HL-60 (cell line): ENCODE data around the gene SLCO4A1.

Experiments used
- DNase-seq, 2 experiments: peaks; one replicate each; pipeline ENCODE4 v3.0.0-alpha.2; 2010 to 2020; ENCODE audit warnings: low read depth in 1 of 2, low spot score in 1 of 2
- H3K27ac ChIP-seq: fragments of 250-450 bp; sonication (Bioruptor Pico); replicated peaks from 2 replicates; pipeline ENCODE4 v1.5.1; 2020; ENCODE audit warnings: mild to moderate bottlenecking, moderate library complexity
- H3K27me3 ChIP-seq: fragments of 250-450 bp; sonication (Bioruptor Pico); 2 replicates; pipeline ENCODE4 v1.5.1; 2021; ENCODE audit warnings: mild to moderate bottlenecking, moderate library complexity; ENCODE audit not compliant: insufficient read depth, poor library complexity, severe bottlenecking
- H3K4me3 ChIP-seq: replicated peaks from 2 replicates; pipeline ENCODE4 v1.5.1; 2011; ENCODE audit warnings: mild to moderate bottlenecking, control low read depth, low read length; ENCODE audit not compliant: insufficient read depth
- GABPA ChIP-seq: IDR thresholded peaks from 2 replicates; pipeline ENCODE4 v1.6.1; 2012; ENCODE audit warnings: low read depth
- POLR2AphosphoS5 ChIP-seq: IDR thresholded peaks from 2 replicates; pipeline ENCODE4 v1.6.1; 2012; ENCODE audit warnings: low read depth
- SPI1 ChIP-seq: IDR thresholded peaks from 2 replicates; pipeline ENCODE4 v1.6.1; 2012; ENCODE audit warnings: low read depth, mild to moderate bottlenecking, borderline replicate concordance
- TF ChIP-seq, protein P1 (sequence below): IDR thresholded peaks from one replicate; pipeline ENCODE4 v1.5.1; 2011; ENCODE audit warnings: low read length, control low read depth, inconsistent platforms; ENCODE audit not compliant: insufficient read depth
- TF ChIP-seq, protein P2 (sequence below): IDR thresholded peaks from 2 replicates; pipeline ENCODE4 v1.6.1; 2012; ENCODE audit warnings: low read depth; ENCODE audit not compliant: insufficient replicate concordance

SLCO4A1 gene

DNA sequence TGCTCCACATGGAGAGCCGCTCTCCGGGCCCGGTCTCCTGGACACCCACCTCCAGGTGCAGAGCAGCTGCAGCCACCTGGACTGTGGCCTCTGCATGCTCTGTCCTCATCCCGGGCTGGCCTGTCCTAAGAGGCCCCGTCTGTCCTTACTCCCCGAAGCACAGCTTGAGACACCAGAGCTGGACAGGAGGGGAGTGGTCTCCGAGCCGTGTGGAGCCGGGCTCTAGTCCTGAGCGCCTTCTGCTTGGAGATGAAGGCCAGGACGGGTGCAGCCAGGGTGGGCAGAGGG lies 59.7 kb downstream of the SLCO4A1 start:
- no peak for TF ChIP-seq POLR2AphosphoS5
- TF ChIP-seq, protein P1, sequence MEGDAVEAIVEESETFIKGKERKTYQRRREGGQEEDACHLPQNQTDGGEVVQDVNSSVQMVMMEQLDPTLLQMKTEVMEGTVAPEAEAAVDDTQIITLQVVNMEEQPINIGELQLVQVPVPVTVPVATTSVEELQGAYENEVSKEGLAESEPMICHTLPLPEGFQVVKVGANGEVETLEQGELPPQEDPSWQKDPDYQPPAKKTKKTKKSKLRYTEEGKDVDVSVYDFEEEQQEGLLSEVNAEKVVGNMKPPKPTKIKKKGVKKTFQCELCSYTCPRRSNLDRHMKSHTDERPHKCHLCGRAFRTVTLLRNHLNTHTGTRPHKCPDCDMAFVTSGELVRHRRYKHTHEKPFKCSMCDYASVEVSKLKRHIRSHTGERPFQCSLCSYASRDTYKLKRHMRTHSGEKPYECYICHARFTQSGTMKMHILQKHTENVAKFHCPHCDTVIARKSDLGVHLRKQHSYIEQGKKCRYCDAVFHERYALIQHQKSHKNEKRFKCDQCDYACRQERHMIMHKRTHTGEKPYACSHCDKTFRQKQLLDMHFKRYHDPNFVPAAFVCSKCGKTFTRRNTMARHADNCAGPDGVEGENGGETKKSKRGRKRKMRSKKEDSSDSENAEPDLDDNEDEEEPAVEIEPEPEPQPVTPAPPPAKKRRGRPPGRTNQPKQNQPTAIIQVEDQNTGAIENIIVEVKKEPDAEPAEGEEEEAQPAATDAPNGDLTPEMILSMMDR, result no peak
- no peak for TF ChIP-seq GABPA
- TF ChIP-seq, protein P2, sequence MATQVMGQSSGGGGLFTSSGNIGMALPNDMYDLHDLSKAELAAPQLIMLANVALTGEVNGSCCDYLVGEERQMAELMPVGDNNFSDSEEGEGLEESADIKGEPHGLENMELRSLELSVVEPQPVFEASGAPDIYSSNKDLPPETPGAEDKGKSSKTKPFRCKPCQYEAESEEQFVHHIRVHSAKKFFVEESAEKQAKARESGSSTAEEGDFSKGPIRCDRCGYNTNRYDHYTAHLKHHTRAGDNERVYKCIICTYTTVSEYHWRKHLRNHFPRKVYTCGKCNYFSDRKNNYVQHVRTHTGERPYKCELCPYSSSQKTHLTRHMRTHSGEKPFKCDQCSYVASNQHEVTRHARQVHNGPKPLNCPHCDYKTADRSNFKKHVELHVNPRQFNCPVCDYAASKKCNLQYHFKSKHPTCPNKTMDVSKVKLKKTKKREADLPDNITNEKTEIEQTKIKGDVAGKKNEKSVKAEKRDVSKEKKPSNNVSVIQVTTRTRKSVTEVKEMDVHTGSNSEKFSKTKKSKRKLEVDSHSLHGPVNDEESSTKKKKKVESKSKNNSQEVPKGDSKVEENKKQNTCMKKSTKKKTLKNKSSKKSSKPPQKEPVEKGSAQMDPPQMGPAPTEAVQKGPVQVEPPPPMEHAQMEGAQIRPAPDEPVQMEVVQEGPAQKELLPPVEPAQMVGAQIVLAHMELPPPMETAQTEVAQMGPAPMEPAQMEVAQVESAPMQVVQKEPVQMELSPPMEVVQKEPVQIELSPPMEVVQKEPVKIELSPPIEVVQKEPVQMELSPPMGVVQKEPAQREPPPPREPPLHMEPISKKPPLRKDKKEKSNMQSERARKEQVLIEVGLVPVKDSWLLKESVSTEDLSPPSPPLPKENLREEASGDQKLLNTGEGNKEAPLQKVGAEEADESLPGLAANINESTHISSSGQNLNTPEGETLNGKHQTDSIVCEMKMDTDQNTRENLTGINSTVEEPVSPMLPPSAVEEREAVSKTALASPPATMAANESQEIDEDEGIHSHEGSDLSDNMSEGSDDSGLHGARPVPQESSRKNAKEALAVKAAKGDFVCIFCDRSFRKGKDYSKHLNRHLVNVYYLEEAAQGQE, result no peak
- TF ChIP-seq SPI1, result no peak
- DNase-seq, result no peak
- Histone ChIP-seq H3K4me3 (no peak overlapping the region), H3K27ac (no peak overlapping the region), H3K27me3 (no peaks in the 10 kb centered on the region)

DNA sequence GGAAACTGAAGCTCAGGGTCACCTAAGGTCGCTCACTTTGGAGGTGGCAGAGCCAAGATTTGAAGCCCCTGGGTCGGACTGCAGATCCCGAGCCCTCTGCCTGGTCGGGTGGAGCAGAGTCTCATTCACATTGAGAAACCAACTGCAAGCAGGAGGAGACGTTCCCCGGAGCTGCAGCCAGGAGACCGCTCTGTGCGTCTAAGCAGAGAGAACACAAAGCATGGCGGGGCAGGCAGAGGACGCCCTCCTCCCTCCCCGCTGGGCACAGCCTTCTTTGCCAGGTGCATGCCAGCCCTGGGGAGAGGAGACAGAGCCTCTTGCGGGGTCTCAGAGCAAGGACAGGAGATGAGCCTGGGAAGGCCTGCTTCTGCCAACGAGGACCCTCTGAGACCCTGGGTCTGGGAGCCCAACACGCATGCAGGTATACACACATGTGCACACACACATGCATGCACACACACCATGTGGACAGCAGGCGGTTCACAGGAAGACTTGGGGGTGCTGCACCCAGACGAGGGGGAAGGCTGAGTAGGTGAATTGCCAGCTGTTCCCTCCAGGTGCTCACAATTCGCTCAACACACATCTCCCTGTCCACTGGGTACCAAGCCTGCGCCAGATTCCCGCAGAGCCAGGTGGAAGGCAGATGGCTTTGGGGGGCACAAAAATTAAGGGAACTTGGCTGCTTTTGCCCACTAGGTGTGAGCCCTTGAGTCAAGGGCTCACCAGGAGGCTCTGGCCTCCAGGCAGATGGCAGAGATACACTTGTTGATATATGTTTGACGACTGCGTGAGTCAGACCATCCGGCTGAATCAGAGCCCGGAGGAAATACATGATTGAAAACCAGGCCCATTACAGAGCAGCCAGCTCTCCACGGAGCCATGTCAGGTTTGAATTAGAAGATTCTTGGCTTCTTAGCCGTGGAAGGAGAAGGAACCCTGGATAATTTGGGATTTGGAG lies 60.9 kb downstream of the SLCO4A1 start:
- H3K27ac ChIP-seq, result no peak overlapping the region
- DNase-seq, result no peak
- no peaks in the 10 kb centered on the region for H3K27me3 ChIP-seq
- TF ChIP-seq SPI1, result no peak
- no peak for TF ChIP-seq POLR2AphosphoS5
- no peak for TF ChIP-seq GABPA
- TF ChIP-seq, protein P1, result no peak
- TF ChIP-seq, protein P2, result no peak
- H3K4me3 ChIP-seq, result no peak overlapping the region

DNA sequence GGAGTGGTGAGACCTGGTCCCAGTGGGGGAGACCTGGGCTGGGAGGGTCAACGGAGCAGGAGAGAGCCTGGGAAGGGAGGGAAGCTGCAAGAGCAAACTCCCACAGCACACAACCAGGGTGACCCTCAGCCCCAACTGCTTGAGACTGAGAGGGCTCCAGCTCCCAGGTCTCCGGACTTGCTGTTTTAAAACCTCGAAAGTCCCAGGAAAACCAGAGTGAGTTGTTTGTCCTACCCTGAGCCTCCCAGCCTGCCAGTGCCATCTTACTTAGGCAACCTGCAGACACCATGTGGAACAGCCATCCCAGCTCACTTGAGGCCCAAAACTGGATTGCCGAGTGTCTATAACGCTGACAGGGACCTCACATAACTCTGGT lies 61.5 kb downstream of the SLCO4A1 start:
- no peak for TF ChIP-seq SPI1
- TF ChIP-seq, protein P1, result no peak
- TF ChIP-seq GABPA, result no peak
- TF ChIP-seq, protein P2, result no peak
- TF ChIP-seq POLR2AphosphoS5, result no peak
- DNase-seq, result no peak
- no peak overlapping the region for H3K27ac ChIP-seq
- H3K27me3 ChIP-seq, result no peaks in the 10 kb centered on the region
- no peak overlapping the region for H3K4me3 ChIP-seq
